ENCODE results near the gene ZNF738.
"Not testable (repeated sequence)": the region's sequence is repeated elsewhere in the genome, so short reads cannot be mapped to it uniquely, and the experiment has no call there.

ZNF738 gene

GRCh38 chr19:21358768-21359451 is at the start of gene ZNF738:
Gene ZNF738 (plus strand): TSS chr19:21359000. CDS start chr19:21359141, 141 bp downstream.
- peak; percentile 72 for DNase-seq (ENCODE audit: low read depth)

DNA sequence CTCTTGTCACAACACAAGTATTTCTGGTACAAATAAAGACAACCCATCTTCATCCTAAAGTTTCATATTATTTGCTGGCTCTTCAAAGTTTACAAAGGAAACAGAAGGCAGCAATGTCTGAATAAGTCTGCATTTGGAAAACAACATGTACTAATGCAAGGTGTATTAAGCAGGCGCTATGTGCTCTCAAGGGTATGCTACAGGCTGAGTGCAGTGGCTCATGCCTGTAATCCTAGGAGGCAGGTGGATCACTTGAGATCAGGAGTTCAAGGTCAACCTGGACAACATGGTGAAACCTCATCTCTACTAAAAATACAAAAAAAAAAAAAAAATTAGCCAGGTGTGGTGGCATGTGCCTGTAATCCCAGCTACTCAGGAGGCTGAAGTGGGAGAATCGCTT is 46.0 kb upstream of the ZNF738 start:
- not testable (repeated sequence) for DNase-seq (ENCODE audit: low read depth)

DNA sequence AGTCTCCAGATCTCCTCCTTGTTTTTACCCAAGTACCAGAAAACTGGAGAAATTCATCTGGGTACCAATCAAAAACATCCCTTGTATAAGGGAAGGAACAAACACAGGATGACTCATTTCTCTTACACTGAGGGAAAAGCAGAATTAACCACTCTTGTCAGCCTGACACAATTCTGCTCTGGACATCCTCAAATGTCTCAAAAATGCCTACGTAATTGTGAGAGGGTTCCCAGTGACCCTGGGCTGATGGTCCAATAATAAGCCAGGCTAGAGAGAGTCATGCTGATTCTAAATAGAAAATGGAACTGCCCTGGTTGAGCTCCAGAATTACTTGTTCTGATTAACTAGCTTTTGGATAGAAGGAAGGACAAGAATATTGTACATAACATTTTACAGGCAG is 44.1 kb upstream of the ZNF738 start:
- DNase-seq (ENCODE audit: low read depth), result no peak

DNA sequence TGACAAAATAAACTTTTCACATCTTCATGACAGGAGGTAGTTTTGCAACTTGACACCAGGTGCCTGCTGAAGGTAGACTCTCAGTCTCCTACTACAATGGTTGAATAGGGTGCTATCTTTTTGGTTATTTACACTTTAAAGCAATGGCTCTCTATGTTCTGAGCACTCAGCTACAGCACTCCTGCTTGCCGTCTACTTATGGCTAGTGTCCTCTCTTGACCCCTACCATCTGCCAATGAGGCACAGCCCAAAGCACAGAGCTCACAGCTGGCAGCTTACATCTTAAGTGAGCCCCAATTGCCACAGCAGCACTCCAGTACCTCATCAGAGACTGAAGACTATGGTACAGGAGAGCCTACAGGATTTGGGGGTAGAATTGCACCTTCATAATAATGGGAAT is 41.0 kb upstream of the ZNF738 start:
- no peak for DNase-seq (ENCODE audit: low read depth)

DNA sequence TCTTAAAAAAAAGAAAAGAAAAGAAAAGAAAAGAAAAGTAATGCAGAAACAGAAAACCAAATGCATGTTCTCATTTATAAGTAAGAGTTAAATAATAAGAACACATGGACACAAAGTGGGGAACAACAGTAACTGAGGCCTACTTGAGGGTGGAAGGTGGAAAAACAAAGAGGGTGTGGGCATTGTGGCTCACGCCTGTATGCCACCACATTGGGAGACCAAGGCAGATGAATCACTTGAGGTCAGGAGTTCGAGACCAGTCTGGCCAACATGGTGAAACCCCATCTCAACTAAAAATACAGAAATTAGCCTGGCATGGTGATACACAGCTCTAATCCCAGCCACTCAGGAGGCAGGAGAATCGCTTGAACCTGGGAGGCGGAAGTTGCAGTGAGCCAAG is 37.7 kb upstream of the ZNF738 start:
- no peak for DNase-seq (ENCODE audit: low read depth)

- no peak for DNase-seq (ENCODE audit: low read depth)
These were observed 36.8 kb upstream of the ZNF738 start for GRCh38 chr19:21321996-21322395.

DNA sequence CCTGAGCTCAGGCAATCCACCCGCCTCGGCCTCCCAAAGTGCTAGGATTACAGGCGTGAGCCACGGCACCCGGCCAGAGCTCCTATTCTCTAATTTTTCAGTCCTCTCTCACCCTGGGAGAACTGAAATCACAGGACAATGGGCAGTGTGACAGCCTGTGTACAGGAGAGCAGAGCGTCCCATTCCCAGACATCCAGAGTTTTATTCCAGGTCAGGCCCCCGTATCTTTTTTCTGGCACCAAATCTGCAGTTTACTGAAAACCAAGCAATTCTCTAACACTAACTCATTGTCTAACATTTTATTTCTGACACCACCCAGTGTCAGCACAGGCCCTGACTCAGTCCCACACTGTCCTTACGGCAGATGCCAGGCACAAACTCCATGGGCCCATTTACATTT is 36.3 kb upstream of the ZNF738 start:
- no peak for DNase-seq (ENCODE audit: low read depth)

- DNase-seq (ENCODE audit: low read depth), result no peak
These were observed 35.8 kb upstream of the ZNF738 start for GRCh38 chr19:21323000-21323399.

DNA sequence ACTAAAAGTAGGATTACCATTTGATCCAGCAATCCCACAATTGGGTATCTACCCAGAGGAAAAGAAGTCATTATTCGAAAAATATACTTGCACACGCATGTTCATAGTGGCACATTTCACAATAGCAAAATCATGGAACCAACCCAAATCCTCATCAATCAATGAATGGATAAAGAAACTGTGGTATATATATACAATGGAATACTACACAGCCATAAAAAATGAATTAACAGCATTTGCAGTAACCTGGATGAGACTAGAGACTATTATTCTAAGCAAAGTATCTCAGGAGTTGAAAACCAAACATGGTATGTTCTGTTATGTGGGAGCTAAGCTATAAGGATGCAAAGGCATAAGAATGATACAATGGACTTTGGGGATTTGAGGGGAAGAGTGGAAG is 32.6 kb upstream of the ZNF738 start:
- DNase-seq (ENCODE audit: low read depth), result no peak

DNA sequence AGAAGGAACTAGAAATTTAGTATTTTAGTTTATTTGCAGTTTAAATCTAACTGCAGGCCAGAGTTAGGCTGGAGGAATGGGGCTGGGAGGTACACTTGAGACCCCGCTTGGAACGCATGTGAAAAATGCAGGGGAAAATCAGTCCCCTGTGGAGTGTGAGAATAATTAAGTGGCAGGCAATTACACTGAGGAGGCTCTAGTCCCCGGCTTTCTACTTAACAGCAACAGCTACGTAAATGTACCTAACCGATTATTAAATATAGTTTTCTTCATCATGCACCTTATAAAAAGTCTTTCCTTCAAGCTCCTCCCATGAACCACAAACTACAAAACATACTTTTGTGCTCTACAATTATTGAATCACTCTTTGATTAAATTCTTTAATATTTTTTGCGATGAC is 30.4 kb upstream of the ZNF738 start:
- DNase-seq (ENCODE audit: low read depth), result no peak

- peak; percentile 72 for DNase-seq (ENCODE audit: low read depth)
These were observed 29.8 kb upstream of the ZNF738 start, which contains the start of gene ZNF708 for GRCh38 chr19:21328885-21329605. Gene ZNF708 (minus strand): TSS chr19:21329410. CDS start chr19:21329212, 198 bp downstream.

DNA sequence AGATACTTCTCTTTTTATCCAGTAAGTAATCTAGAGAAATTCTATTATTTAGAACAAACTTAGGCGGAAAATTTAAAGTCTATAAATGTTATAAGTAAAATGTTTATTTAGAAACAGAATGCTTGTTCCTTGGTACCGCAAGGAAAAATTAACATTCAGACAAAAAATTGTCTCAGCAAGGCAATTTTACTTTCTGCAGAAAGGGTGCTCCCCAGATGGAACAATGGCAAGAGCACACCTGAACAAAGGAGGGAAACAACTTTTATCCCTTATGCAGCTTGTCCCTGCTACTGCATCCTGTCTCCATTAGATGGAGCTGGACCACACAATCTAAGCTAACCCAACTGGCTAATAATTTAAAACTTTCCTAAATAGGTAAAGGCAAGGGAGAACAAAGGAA is 23.1 kb upstream of the ZNF738 start:
- DNase-seq (ENCODE audit: low read depth), result no peak

DNA sequence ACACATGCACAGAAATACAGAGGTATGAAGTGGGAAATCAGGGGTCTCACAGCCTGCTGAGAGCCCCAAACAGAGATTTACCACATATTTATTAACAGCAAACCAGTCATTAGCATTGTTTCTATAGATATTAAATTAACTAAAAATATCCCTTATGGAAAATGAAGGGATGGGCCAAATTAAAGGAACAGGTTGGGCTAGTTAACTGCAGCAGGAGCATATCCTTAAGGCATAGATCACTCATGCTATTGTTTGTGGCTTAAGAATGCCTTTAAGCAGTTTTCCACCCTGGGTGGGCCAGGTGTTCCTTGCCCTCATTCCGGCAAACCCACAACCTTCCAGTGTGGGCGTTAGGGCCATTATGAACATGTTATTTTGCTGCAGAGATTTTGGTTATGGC is 14.0 kb upstream of the ZNF738 start:
- DNase-seq (ENCODE audit: low read depth), result not testable (repeated sequence)

- DNase-seq (ENCODE audit: low read depth), result no peak
These were observed 6.0 kb upstream of the ZNF738 start for GRCh38 chr19:21352830-21353229.

DNA sequence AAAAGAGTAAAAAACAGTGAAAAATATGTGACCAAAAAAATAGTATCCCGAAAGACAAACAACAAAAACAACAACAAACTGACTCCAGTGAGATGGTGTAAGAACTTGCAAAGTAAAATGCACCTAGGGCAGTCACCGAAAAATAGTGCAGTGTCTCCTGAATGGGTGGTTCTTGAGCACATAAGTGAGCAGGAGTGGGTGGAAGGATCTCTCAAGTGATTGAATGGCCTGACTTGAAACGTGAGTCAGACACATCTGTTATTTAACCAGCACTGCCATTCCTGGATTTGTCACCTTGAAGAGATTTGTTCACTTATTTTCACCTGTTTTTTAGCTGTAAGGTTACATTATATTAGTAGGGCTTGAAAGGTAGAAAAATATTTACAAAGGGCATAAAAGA is 3.5 kb downstream of the ZNF738 start:
- no peak for DNase-seq (ENCODE audit: low read depth)

GRCh38 chr19:21383980-21384582 is 25.3 kb downstream of the ZNF738 start:
- no peak for DNase-seq (ENCODE audit: low read depth)

DNA sequence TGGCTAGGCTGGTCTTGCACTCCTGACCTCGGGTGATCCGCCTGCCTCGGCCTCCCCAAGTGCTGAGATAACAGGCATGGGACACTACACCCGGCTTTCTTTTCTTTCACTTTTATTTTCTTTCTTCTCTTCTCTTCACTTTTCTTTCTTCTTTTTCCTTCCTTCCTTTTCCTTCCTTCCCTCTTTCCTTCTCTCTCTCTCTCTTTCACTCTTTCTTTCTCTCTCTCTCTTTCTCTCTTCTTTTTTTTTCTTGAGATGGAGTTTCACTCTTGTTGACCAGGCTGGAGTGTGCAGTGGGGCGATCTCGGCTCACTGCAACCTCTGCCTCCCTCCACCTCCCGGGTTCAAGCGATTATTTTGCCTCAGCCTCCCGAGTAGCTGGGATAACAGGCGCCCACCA is 37.3 kb downstream of the ZNF738 start:
- DNase-seq (ENCODE audit: low read depth), result no peak

GRCh38 chr19:21396893-21397572 is 38.2 kb downstream of the ZNF738 start, which contains the start of gene ZNF493:
Gene ZNF493 (plus strand): TSS chr19:21397133. CDS start chr19:21397238, 105 bp downstream.
- peak; percentile 84 for DNase-seq (ENCODE audit: low read depth)

DNA sequence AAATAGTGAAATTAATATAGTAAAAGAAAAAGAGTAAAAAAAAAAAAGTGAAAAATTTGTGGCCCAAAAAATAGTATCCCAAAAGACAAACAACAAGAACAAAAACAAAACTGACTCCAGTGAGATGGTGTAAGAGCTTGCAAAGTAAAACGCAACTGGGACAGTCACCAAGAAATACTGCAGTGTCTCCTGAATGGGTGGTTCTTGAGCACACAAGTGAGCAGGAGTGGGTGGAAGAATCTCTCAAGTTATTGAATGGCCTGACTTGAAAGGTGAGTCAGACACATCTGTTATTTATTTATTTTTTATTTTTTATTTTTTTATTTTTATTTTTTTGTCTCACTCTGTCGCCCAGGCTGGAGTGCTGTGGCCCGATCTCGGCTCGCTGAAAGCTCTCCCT is 40.1 kb downstream of the ZNF738 start:
- DNase-seq (ENCODE audit: low read depth), result no peak

DNA sequence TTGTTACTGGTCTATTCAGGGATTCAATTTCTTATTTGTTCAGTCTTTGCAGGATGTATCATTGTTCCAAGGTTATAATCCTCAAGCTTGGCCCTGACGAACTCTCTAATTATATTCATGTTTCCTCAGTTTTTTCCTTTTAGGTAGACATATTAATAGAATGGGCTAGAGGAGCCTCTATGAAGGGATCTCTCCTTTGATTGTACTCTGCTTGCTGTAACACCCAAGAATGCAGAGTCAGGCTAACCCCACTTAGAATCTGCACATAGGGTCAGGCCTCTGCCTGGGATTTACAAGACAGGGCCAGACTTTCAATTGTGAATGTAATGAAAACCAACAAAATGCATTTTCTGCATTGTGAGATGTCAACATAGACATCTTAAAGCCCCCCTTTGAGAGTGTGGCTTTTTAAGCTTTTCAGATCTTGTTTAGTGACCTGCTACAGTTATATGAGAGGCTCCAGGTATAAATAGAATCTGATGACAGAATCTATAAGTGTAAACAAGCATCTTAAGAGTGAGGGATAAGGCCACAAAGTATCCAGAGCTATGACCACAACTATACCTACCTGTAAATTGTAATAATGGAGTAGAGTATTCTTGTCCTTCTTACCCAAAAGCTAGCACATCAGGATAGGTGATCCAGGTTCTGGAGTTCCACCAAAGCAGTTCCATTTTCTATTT is 43.6 kb downstream of the ZNF738 start:
- no peak for DNase-seq (ENCODE audit: low read depth)

GRCh38 chr19:21410166-21410565 is 51.4 kb downstream of the ZNF738 start:
- no peak for DNase-seq (ENCODE audit: low read depth)

GRCh38 chr19:21422244-21422643 is 63.4 kb downstream of the ZNF738 start:
- DNase-seq (ENCODE audit: low read depth), result no peak

Measured in activated T-cell treated with anti-CD3 and anti-CD28 coated beads for 48 hours (primary cell).